Erythroblast (primary cell): ENCODE results near the gene ZC3H6.

ENCODE experiments used
- GATA1 ChIP-seq: IDR thresholded peaks from 2 replicates; pipeline ENCODE4 v1.6.1; 2011; ENCODE audit warnings: low read depth, mild to moderate bottlenecking, control low read depth, low read length, moderate library complexity
- POLR2A ChIP-seq: IDR thresholded peaks from 2 replicates; pipeline ENCODE4 v1.6.1; 2011; ENCODE audit warnings: mild to moderate bottlenecking, low read length

DNA sequence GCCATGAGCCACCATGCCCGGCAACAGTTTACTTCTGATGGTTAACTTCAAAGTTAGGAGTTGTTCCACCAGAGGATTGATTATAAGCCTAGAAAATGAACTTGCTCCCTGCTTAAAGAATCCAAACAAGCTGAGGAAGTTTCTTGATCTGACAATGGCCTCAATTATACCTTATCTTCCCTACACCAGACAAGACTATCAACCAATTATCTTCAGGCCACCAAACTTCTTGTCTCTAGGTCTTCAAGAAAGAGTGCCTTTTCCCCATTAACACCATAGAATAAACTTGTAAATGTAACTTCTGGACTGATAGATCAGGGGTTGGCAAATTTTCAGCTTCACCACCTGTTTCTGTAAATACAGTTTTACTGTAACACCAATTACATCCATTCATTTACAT lies 35.5 kb upstream of the ZC3H6 start:
- TF ChIP-seq POLR2A: no peak
- no peak for TF ChIP-seq GATA1
